Activated CD4-positive, alpha-beta T cell treated with anti-CD3 and anti-CD28 coated beads, Interleukin-2, amount 50 U/mL, for 16 hours (primary cell): ENCODE measurements around the gene ATAD3A.
"Not testable (repeated sequence)": the region's sequence is repeated elsewhere in the genome, so short reads cannot be mapped to it uniquely, and the experiment has no call there.

Experiments
- DNase-seq: peaks from one replicate; pipeline ENCODE4 v3.0.0-alpha.2; 2020

Gene ATAD3A

GRCh38 chr1:1524750-1525383 is 12.9 kb downstream of the ATAD3A start:
- DNase-seq, result not testable (repeated sequence)

- not testable (repeated sequence) for DNase-seq
Observed at GRCh38 chr1:1526476-1526875, 14.5 kb downstream of the ATAD3A start.

GRCh38 chr1:1527092-1527816 is 15.3 kb downstream of the ATAD3A start:
- no peak for DNase-seq

- no peak for DNase-seq
Observed at GRCh38 chr1:1528301-1529267, 16.6 kb downstream of the ATAD3A start.

DNA sequence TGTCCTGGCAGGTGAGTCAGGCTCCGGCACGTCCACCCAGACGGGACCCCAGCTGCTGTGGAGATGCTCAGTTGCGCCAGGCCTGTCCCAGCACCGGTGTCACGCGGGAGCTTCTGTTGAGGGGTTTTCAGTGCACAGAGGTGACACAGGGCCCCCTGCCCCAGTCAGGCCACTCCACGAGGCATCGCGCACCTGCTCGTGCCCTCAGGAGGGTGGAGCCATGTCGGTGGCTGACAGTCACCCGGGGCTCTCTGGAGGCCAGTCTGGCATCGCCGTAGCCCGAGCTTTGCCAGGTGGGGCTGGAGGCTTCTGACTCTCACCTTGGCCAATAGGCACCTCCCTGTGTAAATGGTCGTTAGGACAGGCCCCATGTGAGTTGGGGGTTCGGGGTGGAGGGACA is 17.4 kb downstream of the ATAD3A start:
- no peak for DNase-seq

DNA sequence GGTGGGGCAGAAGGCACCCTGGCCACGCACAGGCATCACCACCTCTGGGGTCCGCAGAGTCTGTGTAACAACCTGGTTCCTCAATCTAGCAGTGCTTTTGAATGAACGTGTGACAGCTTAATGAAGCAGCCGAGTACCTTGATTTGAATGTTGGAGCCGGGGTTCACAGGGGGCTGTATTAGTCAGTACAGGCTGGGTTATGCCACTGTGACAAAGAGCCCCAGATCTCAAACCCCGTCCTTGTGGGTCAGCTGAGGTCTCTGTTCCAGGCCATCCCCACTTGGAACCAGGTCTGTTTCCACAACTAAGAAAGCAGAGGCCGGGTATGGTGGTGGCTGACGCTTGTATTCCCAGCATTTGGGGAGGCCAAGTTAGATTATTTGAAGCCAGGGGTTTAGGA is 18.0 kb downstream of the ATAD3A start:
- no peak for DNase-seq

GRCh38 chr1:1531947-1532346 is 20.0 kb downstream of the ATAD3A start:
- no peak for DNase-seq

DNA sequence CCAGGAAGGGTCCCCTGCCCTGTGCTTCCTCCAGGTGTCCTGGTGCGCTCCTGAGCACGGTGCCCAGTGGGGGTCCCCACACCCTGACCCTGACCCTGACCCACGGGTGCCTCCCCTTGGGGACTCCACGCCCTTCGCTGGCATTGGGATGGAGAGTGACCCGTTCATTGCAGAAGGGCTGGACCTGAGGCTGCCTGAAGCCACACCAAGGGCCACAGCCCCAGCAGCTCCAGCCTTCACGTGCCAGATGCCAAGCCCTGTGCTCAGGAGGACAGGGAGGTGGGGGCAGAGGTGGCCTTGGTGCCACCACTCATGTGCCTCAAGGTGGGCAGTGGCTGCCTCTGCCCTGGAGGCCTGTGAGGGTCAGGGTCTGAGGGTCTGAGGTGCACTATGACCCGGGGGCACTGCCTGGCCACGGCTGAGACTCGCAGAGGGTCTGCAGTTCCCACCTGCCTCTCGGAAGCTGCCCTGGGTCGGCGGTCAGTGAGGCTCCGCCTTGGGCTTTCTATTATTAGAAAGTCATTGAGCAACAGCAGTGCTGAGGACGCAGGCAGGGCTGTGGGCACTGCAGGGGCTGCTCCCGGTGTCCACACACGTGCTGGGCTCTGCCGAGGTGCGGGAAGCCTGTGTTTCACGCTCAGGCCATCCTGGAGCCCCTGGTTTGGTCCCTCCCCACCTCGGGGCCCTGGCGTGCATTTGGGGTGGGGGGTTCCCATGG is 21.4 kb downstream of the ATAD3A start:
- DNase-seq, result not testable (repeated sequence)

DNA sequence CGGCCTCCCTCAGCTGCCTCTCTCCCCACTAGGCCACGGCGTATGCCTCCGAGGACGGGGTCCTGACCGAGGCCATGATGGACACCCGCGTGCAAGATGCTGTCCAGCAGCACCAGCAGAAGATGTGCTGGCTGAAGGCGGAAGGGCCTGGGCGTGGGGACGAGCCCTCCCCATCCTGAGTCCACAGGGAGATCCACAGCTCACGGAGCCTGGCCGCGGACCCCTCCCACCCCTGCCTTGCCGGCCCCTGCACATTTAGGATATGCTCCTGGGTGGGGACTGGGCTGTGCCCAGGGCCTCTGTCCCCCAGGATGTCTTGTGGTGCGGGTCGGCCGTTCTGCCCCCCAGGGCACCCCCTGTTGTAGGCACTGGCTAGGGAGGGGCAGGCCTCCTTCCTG is 21.9 kb downstream of the ATAD3A start:
- not testable (repeated sequence) for DNase-seq

GRCh38 chr1:1534401-1535154 is 22.6 kb downstream of the ATAD3A start:
- no peak for DNase-seq

- DNase-seq, result no peak
Observed at GRCh38 chr1:1535201-1536018, 23.4 kb downstream of the ATAD3A start.

DNA sequence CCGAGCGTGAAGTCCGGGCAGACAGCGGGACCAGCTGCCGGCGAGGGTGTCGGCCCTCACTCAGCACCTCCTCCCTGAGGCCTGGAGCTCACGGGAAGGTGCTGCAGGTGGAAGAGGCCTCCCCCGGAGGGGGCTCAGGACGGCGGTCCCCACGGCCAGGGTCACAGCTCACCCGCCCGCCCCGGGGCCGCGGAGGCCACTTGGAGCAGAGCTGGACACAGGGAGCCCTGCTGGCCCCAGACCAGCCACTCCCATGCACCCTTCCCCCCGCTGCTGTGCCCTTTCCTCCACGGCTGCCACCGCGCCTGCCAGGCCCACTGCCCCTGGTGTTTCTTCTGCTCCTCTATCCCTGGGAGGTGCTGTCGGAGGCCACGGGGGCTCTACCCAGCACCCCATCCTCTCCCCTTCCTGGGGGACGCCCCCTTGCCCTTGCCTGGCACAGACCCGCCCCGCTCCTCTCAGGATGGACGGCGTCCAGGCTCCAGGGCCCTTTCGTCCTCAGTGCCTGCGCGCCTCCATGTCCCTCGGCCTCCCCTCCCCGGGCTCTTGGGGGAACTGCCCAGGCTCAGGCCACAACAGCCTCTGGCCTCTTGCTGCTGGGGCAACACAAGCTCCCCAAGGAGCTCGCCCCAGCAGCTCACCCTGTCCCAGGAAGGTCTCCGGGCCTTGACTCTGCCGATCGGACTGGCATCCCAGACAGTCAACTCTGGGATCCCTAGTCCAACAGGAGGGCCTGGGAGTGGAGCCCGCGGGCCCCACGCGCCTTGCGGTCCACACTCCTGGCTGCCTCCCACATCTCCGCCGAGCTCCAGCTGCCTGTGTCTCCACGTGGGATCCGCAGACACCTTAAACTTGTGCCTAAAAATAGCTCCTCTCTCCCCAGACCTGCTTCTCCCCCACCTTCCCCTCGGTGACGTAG is 24.3 kb downstream of the ATAD3A start:
- DNase-seq, result no peak

GRCh38 chr1:1536938-1537546 is 25.1 kb downstream of the ATAD3A start:
- DNase-seq, result no peak

DNA sequence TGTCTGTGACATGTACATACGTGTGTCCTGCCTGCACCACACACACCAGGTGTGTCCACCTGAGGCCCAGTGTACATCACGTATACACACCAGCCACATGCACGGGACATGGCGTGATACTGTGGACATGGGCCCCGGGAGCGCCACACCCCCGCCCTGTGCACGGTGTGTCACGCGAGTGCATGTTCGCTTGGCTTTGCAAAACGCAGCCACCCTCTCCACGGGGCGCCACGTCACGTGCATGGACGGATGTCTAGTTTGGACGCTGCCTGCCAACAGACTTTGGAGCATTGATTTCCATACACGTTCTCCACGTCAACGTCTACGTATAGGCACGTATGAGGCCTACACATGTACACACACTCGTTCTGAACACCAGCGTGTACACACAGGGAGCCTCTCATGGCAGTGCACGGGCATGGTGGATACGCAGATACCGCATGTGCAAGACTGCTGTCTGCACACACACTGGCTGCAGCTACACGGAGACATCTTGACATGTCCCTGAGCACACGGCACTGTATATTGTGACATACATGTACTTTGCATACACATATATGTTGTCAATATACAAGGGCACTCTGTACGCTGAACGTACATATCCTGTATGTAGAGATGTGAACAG is 25.8 kb downstream of the ATAD3A start:
- no peak for DNase-seq

GRCh38 chr1:1538334-1538733 is 26.4 kb downstream of the ATAD3A start:
- DNase-seq, result no peak

DNA sequence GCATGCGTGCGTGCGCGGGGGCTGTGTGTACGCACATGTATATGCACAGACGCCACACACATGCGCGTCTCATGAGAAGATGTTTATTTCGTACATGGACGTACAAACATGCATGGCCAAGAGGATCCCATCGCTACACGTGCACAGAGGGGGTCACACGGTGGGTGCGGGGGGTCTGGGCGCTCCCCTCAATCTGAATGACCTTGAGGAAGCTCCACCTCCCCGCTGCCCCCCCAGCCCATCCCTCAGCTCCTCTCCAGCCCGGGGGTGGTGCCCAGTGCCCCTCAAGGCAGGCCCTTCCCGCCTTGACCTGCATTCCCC is 27.0 kb downstream of the ATAD3A start:
- no peak for DNase-seq

DNA sequence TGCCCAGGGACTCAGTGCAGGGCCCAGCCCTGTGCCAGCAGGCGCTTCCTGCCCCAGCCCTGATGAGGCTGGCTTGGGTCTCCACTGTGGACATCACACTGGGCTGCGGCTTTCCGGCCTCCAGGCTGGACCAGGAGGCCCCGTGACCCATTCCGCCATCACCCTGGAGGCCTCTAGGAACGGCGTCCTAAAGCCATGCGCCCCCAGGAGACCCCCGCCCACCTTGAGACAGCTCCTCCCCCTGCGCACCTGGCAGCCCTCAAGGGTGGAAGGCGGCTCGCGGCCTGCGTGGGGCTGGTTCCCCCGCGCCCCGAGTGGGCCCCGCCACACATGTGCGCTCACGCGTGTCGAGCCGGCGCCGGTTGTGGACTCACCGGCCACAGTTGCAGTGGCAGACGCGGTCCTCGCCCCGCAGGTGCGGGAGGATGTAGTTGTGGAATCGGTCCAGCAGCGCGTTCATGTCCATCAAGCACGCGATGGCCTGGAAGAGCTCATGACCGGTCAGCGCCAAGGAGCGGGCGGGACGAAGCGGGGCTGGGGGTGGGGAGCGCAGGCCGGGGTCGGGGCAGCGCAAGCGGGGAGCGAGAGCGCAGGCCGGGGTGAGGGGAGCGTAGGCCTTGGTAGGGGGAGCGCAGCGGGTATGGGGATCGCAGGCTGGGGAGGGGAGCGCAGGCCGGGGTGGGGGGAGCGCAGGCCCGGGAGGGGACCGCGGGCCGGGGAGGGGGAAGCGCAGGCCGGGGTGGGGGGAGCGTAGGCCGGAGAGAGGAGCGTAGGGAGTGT is 27.5 kb downstream of the ATAD3A start:
- DNase-seq, result no peak

GRCh38 chr1:1540090-1540817 is 28.3 kb downstream of the ATAD3A start, which contains the start of gene TMEM240:
TMEM240 (minus strand) TSS chr1:1540624; CDS start chr1:1540346, 278 bp downstream.
- peak; percentile 42 for DNase-seq
